SK-N-SH treated with all-trans-retinoic acid at 6 μM for 48 hours (cell line): ENCODE measurements around the gene LRRC8C.

Source experiments
- ATAC-seq: fragments of 200-7000 bp; cut with Tn5 transposase; 3 replicates; pipeline ENCODE4 v1.9.1; 2020; ENCODE audit warnings: mild to moderate bottlenecking, moderate library complexity
- ARNTL ChIP-seq: fragments of 450-650 bp; formaldehyde crosslinking; IDR thresholded peaks from 2 replicates; pipeline ENCODE4 v1.5.0; 2020; ENCODE audit warnings: low read depth, mild to moderate bottlenecking, moderate library complexity, borderline replicate concordance
- BACH2 ChIP-seq: fragments of 250-450 bp; sonication (Bioruptor Pico); IDR thresholded peaks from 2 replicates; pipeline ENCODE4 v1.9.0; 2021; ENCODE audit warnings: mild to moderate bottlenecking, borderline replicate concordance
- ESRRG ChIP-seq: fragments of 250-450 bp; sonication (Bioruptor Pico); IDR thresholded peaks from 2 replicates; pipeline ENCODE4 v1.6.1; 2021; ENCODE audit warnings: mild to moderate bottlenecking
- GLIS3 ChIP-seq: fragments of 250-450 bp; sonication (Bioruptor Pico); IDR thresholded peaks from 2 replicates; pipeline ENCODE4 v1.5.0; 2020; ENCODE audit warnings: mild to moderate bottlenecking, moderate library complexity
- ISL1 ChIP-seq: fragments of 250-450 bp; sonication (Bioruptor Pico); IDR thresholded peaks from 2 replicates; pipeline ENCODE4 v2.1.2; 2022; ENCODE audit warnings: mild to moderate bottlenecking, moderate library complexity
- OSR1 ChIP-seq: fragments of 250-450 bp; sonication (Bioruptor Pico); IDR thresholded peaks from 2 replicates; pipeline ENCODE4 v1.8.0; 2022; ENCODE audit warnings: moderate library complexity, mild to moderate bottlenecking, inconsistent platforms
- PPARA ChIP-seq: fragments of 250-450 bp; sonication (Bioruptor Pico); IDR thresholded peaks from 2 replicates; pipeline ENCODE4 v1.5.0; 2020; ENCODE audit warnings: mild to moderate bottlenecking, borderline replicate concordance
- RARB ChIP-seq: fragments of 250-450 bp; sonication (Bioruptor Pico); IDR thresholded peaks from 2 replicates; pipeline ENCODE4 v1.8.0; 2021; ENCODE audit warnings: mild to moderate bottlenecking, moderate library complexity
- SNAI2 ChIP-seq: fragments of 250-450 bp; sonication (Bioruptor Pico); IDR thresholded peaks from 2 replicates; pipeline ENCODE4 v1.5.0; 2020; ENCODE audit warnings: mild to moderate bottlenecking, moderate library complexity
- TCF4 ChIP-seq: fragments of 250-450 bp; sonication (Bioruptor Pico); IDR thresholded peaks from 2 replicates; pipeline ENCODE4 v1.8.0; 2021; ENCODE audit warnings: mild to moderate bottlenecking, moderate library complexity, borderline replicate concordance
- TOX ChIP-seq: fragments of 250-450 bp; sonication (Bioruptor Pico); IDR thresholded peaks from 2 replicates; pipeline ENCODE4 v1.8.0; 2021; ENCODE audit warnings: mild to moderate bottlenecking, moderate library complexity, borderline replicate concordance
- ZC3H10 ChIP-seq: fragments of 250-450 bp; sonication (Bioruptor Pico); IDR thresholded peaks from 2 replicates; pipeline ENCODE4 v1.5.1; 2021; ENCODE audit warnings: mild to moderate bottlenecking, moderate library complexity
- ZFP3 ChIP-seq: fragments of 250-450 bp; sonication (Bioruptor Pico); IDR thresholded peaks from 2 replicates; pipeline ENCODE4 v1.5.0; 2020; ENCODE audit warnings: mild to moderate bottlenecking, moderate library complexity
- ZFP30 ChIP-seq: fragments of 450-650 bp; formaldehyde crosslinking; IDR thresholded peaks from 2 replicates; pipeline ENCODE4 v1.5.0; 2022; ENCODE audit warnings: mild to moderate bottlenecking, moderate library complexity
- ZNF70 ChIP-seq: fragments of 450-650 bp; formaldehyde crosslinking; IDR thresholded peaks from 2 replicates; pipeline ENCODE4 v1.5.0; 2020; ENCODE audit warnings: mild to moderate bottlenecking, moderate library complexity
- ZNF8 ChIP-seq: fragments of 450-650 bp; formaldehyde crosslinking; IDR thresholded peaks from 2 replicates; pipeline ENCODE4 v1.5.0; 2020; ENCODE audit warnings: mild to moderate bottlenecking, moderate library complexity
- TF ChIP-seq, protein P1 (sequence below): fragments of 250-450 bp; sonication (Bioruptor Pico); IDR thresholded peaks from 2 replicates; pipeline ENCODE4 v1.5.0; 2020; ENCODE audit warnings: mild to moderate bottlenecking, moderate library complexity
- TF ChIP-seq, protein P2 (sequence below): fragments of 250-450 bp; sonication (Bioruptor Pico); IDR thresholded peaks from 2 replicates; pipeline ENCODE4 v1.5.1; 2021; ENCODE audit warnings: mild to moderate bottlenecking, moderate library complexity
- TF ChIP-seq, protein P3 (sequence below): fragments of 250-450 bp; sonication (Bioruptor Pico); IDR thresholded peaks from 2 replicates; pipeline ENCODE4 v1.5.1; 2020; ENCODE audit warnings: low read depth, mild to moderate bottlenecking, moderate library complexity
- TF ChIP-seq, protein P4 (sequence below): fragments of 250-450 bp; sonication (Bioruptor Pico); IDR thresholded peaks from 2 replicates; pipeline ENCODE4 v1.8.0; 2021; ENCODE audit warnings: low read depth, mild to moderate bottlenecking, moderate library complexity, borderline replicate concordance
- TF ChIP-seq, protein P5 (sequence below): fragments of 250-450 bp; sonication (Bioruptor Pico); IDR thresholded peaks from 2 replicates; pipeline ENCODE4 v1.8.0; 2020; ENCODE audit warnings: mild to moderate bottlenecking, moderate library complexity, borderline replicate concordance

Gene LRRC8C

DNA sequence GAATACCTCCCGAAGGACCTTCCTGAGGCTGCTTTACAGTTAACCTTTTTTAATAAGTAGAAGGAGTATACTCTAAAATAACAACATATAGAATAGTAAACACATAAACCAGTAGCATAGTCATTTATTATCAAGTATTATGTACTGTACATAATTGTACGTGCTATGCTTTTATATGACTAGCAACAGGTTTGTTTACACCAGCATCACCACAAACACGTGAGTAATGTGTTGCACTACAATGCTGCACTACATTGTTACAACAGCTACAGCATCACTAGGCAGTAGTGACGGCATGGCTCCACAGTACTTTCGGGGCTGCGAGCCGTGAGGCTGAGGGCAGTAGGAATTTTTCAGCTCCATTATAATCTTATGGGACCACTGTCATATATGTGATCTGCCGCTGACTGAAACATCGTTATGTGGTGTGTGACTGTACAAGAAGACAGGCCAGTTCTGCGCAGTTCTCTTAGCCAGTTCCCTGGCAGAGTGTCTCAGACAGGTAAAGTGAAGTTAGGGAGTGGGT lies 105.1 kb downstream of the LRRC8C start:
- ATAC-seq: no peak
- no peak for TF ChIP-seq GLIS3
- no peak for TF ChIP-seq ZC3H10
- no peak for TF ChIP-seq ISL1
- TF ChIP-seq, protein P1, sequence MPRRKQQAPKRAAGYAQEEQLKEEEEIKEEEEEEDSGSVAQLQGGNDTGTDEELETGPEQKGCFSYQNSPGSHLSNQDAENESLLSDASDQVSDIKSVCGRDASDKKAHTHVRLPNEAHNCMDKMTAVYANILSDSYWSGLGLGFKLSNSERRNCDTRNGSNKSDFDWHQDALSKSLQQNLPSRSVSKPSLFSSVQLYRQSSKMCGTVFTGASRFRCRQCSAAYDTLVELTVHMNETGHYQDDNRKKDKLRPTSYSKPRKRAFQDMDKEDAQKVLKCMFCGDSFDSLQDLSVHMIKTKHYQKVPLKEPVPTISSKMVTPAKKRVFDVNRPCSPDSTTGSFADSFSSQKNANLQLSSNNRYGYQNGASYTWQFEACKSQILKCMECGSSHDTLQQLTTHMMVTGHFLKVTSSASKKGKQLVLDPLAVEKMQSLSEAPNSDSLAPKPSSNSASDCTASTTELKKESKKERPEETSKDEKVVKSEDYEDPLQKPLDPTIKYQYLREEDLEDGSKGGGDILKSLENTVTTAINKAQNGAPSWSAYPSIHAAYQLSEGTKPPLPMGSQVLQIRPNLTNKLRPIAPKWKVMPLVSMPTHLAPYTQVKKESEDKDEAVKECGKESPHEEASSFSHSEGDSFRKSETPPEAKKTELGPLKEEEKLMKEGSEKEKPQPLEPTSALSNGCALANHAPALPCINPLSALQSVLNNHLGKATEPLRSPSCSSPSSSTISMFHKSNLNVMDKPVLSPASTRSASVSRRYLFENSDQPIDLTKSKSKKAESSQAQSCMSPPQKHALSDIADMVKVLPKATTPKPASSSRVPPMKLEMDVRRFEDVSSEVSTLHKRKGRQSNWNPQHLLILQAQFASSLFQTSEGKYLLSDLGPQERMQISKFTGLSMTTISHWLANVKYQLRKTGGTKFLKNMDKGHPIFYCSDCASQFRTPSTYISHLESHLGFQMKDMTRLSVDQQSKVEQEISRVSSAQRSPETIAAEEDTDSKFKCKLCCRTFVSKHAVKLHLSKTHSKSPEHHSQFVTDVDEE: no peak
- TF ChIP-seq, protein P2, sequence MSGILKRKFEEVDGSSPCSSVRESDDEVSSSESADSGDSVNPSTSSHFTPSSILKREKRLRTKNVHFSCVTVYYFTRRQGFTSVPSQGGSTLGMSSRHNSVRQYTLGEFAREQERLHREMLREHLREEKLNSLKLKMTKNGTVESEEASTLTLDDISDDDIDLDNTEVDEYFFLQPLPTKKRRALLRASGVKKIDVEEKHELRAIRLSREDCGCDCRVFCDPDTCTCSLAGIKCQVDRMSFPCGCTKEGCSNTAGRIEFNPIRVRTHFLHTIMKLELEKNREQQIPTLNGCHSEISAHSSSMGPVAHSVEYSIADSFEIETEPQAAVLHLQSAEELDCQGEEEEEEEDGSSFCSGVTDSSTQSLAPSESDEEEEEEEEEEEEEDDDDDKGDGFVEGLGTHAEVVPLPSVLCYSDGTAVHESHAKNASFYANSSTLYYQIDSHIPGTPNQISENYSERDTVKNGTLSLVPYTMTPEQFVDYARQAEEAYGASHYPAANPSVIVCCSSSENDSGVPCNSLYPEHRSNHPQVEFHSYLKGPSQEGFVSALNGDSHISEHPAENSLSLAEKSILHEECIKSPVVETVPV (CRISPR knock-in tag): no peak
- TF ChIP-seq RARB (CRISPR knock-in tag): no peak
- TF ChIP-seq, protein P3, sequence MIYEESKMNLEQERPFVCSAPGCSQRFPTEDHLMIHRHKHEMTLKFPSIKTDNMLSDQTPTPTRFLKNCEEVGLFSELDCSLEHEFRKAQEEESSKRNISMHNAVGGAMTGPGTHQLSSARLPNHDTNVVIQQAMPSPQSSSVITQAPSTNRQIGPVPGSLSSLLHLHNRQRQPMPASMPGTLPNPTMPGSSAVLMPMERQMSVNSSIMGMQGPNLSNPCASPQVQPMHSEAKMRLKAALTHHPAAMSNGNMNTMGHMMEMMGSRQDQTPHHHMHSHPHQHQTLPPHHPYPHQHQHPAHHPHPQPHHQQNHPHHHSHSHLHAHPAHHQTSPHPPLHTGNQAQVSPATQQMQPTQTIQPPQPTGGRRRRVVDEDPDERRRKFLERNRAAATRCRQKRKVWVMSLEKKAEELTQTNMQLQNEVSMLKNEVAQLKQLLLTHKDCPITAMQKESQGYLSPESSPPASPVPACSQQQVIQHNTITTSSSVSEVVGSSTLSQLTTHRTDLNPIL (CRISPR knock-in tag): no peak
- TF ChIP-seq ZNF70 (CRISPR knock-in tag): no peak
- TF ChIP-seq OSR1 (CRISPR knock-in tag): no peak
- no peak for TF ChIP-seq TCF4
- no peak for TF ChIP-seq ZFP3 (CRISPR knock-in tag)
- TF ChIP-seq, all 23 proteins: peak for 0

DNA sequence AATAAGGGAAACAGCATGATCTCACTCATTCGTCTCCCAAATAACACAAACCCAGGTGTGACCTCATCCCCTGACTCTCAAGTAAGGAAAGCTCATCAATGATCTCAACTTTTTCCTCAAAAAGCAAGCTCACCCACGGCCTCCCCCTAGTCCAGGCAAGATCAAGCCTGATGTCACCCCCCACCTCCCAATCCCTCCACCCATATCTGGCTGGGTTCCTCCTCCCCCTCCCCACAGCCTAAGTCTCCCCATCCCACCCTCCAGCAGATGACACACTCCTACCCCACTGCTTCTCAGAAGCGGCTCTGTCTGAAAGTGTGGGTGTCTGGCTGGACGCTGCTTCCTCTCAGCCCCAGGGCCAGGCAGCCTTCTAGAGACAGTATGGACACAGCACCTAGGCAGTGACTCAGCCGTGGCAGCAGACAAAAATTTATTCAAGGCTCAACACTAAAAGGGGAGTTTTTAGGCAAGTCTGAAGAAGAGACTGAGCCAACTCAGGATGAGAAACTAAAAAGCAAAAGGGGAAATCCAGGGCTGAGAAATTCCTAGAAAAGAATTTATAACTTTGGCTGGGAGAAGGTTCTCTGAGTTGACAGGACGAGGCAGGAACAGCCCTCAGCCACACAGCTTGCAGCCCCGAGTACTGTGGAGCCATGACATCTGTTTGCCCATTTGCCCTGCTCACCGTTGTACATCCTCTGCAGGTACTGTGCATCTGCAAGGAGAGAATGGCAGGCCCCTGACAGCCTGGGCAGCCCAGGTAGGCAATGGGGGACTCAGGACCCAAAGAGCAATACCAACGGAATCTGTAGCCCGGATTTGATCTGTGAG lies 106.3 kb downstream of the LRRC8C start:
- TF ChIP-seq TOX (CRISPR knock-in tag) (no peak), BACH2 (CRISPR knock-in tag) (no peak), ARNTL (CRISPR knock-in tag) (no peak), ZNF8 (CRISPR knock-in tag) (no peak), ZFP30 (CRISPR knock-in tag) (no peak), ISL1 (no peak), SNAI2 (no peak), RARB (CRISPR knock-in tag) (no peak), ZNF70 (CRISPR knock-in tag) (no peak), PPARA (no peak), ESRRG (no peak)
- TF ChIP-seq, protein P1: no peak
- TF ChIP-seq, protein P4, sequence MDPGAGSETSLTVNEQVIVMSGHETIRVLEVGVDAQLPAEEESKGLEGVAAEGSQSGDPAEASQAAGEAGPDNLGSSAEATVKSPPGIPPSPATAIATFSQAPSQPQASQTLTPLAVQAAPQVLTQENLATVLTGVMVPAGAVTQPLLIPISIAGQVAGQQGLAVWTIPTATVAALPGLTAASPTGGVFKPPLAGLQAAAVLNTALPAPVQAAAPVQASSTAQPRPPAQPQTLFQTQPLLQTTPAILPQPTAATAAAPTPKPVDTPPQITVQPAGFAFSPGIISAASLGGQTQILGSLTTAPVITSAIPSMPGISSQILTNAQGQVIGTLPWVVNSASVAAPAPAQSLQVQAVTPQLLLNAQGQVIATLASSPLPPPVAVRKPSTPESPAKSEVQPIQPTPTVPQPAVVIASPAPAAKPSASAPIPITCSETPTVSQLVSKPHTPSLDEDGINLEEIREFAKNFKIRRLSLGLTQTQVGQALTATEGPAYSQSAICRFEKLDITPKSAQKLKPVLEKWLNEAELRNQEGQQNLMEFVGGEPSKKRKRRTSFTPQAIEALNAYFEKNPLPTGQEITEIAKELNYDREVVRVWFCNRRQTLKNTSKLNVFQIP (CRISPR knock-in tag): no peak
- TF ChIP-seq, protein P5, sequence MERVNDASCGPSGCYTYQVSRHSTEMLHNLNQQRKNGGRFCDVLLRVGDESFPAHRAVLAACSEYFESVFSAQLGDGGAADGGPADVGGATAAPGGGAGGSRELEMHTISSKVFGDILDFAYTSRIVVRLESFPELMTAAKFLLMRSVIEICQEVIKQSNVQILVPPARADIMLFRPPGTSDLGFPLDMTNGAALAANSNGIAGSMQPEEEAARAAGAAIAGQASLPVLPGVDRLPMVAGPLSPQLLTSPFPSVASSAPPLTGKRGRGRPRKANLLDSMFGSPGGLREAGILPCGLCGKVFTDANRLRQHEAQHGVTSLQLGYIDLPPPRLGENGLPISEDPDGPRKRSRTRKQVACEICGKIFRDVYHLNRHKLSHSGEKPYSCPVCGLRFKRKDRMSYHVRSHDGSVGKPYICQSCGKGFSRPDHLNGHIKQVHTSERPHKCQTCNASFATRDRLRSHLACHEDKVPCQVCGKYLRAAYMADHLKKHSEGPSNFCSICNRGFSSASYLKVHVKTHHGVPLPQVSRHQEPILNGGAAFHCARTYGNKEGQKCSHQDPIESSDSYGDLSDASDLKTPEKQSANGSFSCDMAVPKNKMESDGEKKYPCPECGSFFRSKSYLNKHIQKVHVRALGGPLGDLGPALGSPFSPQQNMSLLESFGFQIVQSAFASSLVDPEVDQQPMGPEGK (CRISPR knock-in tag): no peak
- peak; percentile 89 for ATAC-seq
